Muscle layer of duodenum (tissue), 2 donors: Measurements from ENCODE around the gene SEZ6L.

Experiments used
- H3K27ac ChIP-seq: one replicate; pipeline ENCODE4 v1.7.0; 2013; ENCODE audit warnings: mild to moderate bottlenecking, low read length
- H3K27me3 ChIP-seq: one replicate; pipeline ENCODE4 v1.7.0; 2013; ENCODE audit warnings: low read depth, mild to moderate bottlenecking, control low read depth, low read length
- H3K36me3 ChIP-seq, 2 donors: one replicate each; pipeline ENCODE4 v1.7.0; 2013; ENCODE audit warnings: low read length in 2 of 2, control low read depth in 1 of 2, mild to moderate bottlenecking in 1 of 2; ENCODE audit not compliant: insufficient read depth in 2 of 2, control insufficient read depth in 1 of 2
- H3K4me1 ChIP-seq, 2 donors: one replicate each; pipeline ENCODE4 v1.7.0; 2013; ENCODE audit warnings: low read length in 2 of 2, mild to moderate bottlenecking in 2 of 2, control low read depth in 1 of 2, moderate library complexity in 1 of 2; ENCODE audit not compliant: insufficient read depth in 2 of 2, control insufficient read depth in 1 of 2
- H3K4me3 ChIP-seq, 2 donors: one replicate each; pipeline ENCODE4 v1.7.0; 2013; ENCODE audit warnings: low read length in 2 of 2, low read depth in 1 of 2, mild to moderate bottlenecking in 1 of 2
- H3K9me3 ChIP-seq, 2 donors: one replicate each; pipeline ENCODE4 v1.7.0; 2013; ENCODE audit warnings: low read length in 2 of 2, control low read depth in 1 of 2, mild to moderate bottlenecking in 1 of 2; ENCODE audit not compliant: control insufficient read depth in 1 of 2
- donor health status: healthy.

SEZ6L gene

DNA sequence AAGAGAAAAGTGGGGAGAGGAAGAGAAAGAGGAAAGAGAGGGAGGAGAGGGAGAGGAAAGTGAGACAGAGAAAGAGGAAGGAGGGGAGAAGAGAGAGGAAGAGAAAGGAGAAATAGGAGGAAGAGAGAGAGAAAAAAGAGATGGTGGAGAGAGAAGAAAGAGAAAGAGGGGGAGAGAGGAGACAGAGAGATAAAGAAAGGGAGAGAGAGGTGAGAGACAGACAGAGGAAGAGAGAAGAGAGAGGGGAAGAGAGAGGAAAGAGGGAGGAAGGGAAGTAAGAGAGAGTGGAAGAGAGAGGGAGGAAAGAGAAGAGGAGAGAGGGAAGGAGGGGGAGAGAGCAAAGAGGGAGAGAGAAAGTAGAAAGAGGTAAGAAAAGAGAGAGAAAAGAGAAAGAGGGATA is 9.4 kb upstream of the SEZ6L start:
- Histone ChIP-seq H3K27ac (no peak overlapping the region), H3K4me1 (no peaks in the 10 kb centered on the region), H3K36me3 (no peaks in the 10 kb centered on the region), H3K27me3 (no peaks in the 10 kb centered on the region), H3K4me3 (no peak overlapping the region), H3K9me3 (peaks cover 0 to 8% of the 10 kb centered on the region in 2 donors)

DNA sequence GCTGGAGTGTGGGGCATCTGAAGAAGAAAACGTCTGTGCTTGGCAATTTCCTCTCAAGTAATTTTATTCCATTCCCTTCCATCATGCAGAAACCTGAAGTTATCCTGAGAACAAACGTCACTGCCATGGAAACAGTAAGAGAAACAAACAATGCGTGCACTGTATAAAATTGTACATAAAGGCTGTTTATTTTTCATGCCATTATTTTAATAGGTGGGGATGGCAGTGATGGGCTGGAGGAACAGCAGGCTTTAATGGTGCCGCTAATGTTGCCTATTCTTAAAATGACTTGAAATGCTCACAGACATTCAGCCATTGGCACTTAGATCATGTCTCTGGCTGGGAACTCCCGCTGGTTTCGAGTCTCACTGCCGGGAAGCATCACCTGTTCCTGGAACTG is 7.5 kb upstream of the SEZ6L start:
- H3K27me3 ChIP-seq, result no peaks in the 10 kb centered on the region
- peaks cover 0 to 4% of the 10 kb centered on the region in 2 donors for H3K9me3 ChIP-seq
- no peak overlapping the region for H3K4me3 ChIP-seq
- H3K27ac ChIP-seq, result no peak overlapping the region
- no peaks in the 10 kb centered on the region for H3K4me1 ChIP-seq
- H3K36me3 ChIP-seq, result no peaks in the 10 kb centered on the region

DNA sequence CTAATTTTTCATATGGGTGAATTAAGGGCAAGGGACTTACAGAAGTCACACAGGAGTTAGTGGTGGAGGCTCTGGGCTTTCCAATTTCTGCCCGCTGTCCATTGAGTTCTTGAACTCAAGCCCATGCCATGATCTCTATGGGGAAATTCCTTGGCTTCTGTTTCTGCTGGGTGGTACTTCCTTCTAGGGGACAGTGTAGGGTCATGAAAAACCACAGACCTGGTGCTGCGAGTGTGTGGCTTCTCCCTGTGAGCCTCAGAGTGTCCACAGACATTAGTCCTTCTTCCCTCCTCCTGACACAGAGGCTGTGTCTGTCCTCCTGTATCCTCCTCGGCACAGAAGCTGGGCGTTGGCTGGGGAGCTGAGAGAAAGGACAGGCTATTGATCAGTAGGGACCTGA is 6.3 kb upstream of the SEZ6L start:
- H3K27ac ChIP-seq, result no peak overlapping the region
- H3K9me3 ChIP-seq, result peaks cover 0 to under 1% of the 10 kb centered on the region in 2 donors
- H3K4me3 ChIP-seq, result no peak overlapping the region
- no peaks in the 10 kb centered on the region for H3K4me1 ChIP-seq
- H3K36me3 ChIP-seq, result no peaks in the 10 kb centered on the region
- H3K27me3 ChIP-seq, result no peaks in the 10 kb centered on the region

DNA sequence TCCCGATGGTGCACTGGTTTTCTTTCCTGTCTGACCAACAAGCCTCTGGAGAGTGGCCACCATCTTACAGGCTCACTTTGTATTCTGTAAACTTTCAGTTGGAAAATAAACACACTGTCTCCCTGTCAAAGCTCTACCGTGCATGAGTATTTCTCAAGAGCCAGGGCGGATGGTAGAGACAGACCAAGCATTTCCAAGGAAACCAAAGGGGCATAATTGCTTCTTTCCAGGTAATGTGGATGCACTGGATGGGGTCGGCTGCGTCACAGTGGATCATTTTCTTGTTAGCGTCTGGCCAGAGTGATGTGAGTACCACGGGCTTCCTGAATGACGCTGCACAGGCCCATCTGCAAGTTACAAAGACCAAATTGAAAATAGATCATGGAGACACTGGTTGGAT is 5.1 kb upstream of the SEZ6L start:
- no peaks in the 10 kb centered on the region for H3K4me1 ChIP-seq
- H3K4me3 ChIP-seq, result no peak overlapping the region
- no peaks in the 10 kb centered on the region for H3K9me3 ChIP-seq
- no peaks in the 10 kb centered on the region for H3K36me3 ChIP-seq
- no peak overlapping the region for H3K27ac ChIP-seq
- H3K27me3 ChIP-seq, result no peaks in the 10 kb centered on the region

DNA sequence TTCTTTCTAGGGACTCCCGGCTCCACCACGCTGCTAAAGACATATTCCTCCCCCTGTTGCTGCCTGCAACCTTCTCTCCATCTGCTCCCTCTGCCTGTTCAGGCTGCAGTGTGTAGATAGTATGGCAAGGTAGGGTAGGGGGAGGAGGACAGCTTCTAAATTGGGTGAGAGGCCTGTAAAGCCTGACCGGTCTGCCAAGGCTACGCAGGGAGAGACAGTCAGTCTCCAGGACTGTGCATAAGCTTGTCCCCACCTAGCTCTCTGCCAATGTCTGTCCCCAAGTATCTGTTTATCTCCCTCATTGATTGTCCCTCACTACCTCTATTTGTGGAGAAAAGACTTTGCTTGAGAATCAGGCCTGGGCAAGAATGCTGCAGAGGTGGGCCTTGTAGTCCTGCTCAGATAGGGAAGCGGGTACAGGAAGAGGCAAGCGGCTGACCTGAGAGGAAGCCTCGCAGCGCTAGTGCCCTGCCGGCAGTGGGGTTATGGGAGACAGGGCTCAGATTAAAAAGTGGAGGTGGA is 871 bp upstream of the SEZ6L start:
- no peaks in the 10 kb centered on the region for H3K9me3 ChIP-seq
- peaks cover 0 to 11% of the 10 kb centered on the region in 2 donors for H3K4me1 ChIP-seq
- no peak overlapping the region for H3K27ac ChIP-seq
- H3K4me3 ChIP-seq, result peak overlapping the region in 1 of 2 donors; percentile 65
- H3K27me3 ChIP-seq, result peaks cover 19% of the 10 kb centered on the region
- no peaks in the 10 kb centered on the region for H3K36me3 ChIP-seq

DNA sequence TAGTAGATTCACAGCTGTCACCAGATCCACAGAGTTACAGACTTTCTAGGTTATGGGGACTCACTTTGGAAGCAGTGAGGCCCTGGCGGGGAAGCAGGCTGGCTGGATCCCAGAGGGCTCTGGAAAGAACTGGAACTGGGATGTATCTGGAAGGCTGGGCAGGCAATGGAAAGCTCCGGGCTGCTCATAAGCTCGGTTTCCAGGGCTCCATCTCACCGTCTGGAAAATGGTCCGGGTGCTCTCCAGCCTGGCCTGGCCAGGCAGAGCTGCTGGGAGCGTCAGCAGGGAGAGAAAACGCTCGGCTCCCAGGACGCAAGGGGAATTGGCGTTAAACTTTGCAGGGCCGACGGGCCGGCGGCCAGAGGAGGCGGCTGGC is 335 bp upstream of the SEZ6L start:
- H3K36me3 ChIP-seq, result no peaks in the 10 kb centered on the region
- no peaks in the 10 kb centered on the region for H3K9me3 ChIP-seq
- H3K4me3 ChIP-seq, result peak overlapping the region in 1 of 2 donors; percentile 65
- H3K27ac ChIP-seq, result no peak overlapping the region
- H3K27me3 ChIP-seq, result peaks cover 19% of the 10 kb centered on the region
- peaks cover 0 to 11% of the 10 kb centered on the region in 2 donors for H3K4me1 ChIP-seq

DNA sequence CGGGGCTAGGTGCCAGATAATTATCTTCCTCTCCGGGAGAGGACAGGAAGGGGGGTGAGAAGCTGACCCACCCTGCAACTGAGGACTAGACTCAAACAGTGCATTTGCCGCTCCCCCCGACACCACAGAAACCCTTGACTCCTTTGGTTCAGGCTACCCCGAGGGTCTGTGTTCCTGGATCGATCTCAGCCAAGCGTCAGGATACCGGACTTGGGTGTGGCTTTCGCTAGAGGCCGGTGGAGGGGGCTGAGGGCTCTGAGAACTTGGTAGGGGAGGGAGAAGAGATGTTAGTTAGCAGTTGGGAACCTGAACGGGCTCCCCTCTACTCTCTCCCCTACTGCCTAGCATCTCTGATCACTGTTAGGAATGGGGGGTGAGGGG is 840 bp downstream of the SEZ6L start:
- H3K4me1 ChIP-seq, result peaks cover 0 to 11% of the 10 kb centered on the region in 2 donors
- H3K36me3 ChIP-seq, result no peaks in the 10 kb centered on the region
- H3K4me3 ChIP-seq, result peak overlapping the region in 1 of 2 donors; percentile 65
- H3K9me3 ChIP-seq, result no peaks in the 10 kb centered on the region
- H3K27ac ChIP-seq, result no peak overlapping the region
- H3K27me3 ChIP-seq, result peaks cover 19% of the 10 kb centered on the region

DNA sequence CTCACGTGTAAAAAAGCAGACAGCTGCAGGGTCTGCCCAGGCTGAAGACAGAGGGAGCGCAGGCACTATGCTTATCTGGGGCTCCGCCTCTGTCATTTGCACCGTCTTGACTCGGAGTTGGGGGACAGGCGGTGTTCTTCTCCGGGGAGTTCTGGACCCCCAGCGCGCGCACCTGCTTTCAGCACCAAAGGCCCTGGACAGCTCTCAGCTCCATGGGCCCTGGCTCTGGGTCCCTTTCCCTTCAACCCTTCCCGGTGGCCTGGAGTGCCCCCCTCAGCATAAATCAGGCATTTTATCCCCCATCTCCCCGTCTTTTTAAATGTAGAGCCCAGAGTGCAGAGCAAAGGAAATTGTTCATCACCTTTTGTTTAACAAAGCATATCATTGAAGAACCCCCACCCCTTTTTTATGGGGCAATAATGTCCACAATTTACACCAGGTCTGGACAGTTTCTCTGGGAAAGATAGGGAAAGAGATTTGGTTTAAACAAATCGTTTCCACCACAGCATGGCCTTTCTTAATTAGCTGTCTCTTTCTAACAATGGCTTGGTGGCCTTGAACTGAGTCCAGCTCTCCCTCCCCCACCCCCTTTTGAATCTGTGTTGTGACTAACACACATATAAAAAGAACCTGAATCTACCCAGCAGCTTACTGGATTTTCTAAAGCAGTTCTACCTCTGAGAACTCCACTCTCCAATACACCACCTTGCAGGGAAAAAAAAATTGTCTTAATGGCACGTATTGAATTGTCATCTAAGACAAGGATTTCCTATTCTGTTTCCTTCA is 1.7 kb downstream of the SEZ6L start:
- no peak overlapping the region for H3K27ac ChIP-seq
- no peaks in the 10 kb centered on the region for H3K9me3 ChIP-seq
- H3K4me1 ChIP-seq, result peaks cover 0 to 11% of the 10 kb centered on the region in 2 donors
- H3K27me3 ChIP-seq, result peaks cover 19% of the 10 kb centered on the region
- H3K36me3 ChIP-seq, result no peaks in the 10 kb centered on the region
- H3K4me3 ChIP-seq, result no peak overlapping the region

DNA sequence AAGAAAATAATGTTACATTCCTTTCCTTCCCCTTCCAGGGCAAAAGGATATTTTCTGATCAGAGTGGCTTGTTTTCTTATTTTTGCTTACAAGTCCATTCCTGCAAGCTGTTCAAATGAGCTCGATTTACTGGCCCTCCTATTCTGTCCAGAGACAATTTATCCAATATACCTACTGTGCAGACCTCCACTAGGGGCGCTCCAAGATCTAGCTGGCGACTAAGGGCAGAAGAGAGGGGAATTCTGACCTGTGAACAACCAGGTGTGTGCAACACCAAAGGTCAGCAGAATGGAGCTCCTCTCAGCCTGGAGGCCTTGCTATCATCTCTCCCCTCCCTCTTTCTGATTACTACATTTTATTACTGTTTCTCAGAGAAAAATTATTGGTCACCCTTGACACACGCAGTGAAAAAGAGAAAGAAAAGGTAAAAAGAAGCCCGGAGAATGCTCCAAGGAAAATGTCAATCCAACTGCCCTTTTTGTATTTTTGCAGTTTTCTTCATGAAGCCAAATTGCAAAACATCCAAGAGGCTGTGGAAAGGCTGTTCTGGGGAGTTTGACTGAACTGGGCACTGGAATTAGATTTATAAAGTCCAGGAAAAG is 3.2 kb downstream of the SEZ6L start:
- Histone ChIP-seq H3K27ac (no peak overlapping the region), H3K4me3 (no peak overlapping the region), H3K27me3 (peaks cover 19% of the 10 kb centered on the region), H3K36me3 (no peaks in the 10 kb centered on the region), H3K4me1 (peaks cover 0 to 11% of the 10 kb centered on the region in 2 donors), H3K9me3 (no peaks in the 10 kb centered on the region)

DNA sequence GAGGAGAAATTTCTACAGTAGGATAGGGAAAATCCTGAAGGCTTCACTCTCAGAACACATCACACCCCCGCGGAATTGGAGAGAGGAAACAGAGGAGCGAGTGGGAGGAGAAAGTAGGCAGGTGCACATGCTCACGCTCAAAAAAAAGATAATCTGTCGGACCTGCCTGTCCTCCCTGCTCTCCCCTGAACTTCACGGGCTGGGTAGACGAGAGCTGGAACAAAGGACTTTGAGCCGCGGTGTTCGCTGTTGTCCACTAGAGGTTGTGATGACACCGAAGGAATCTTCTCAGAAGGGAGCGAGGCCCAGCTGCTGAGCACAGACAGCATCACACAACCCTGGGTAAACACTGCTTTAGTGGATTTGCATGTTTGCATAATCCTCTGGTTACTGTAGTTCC is 5.0 kb downstream of the SEZ6L start:
- no peak overlapping the region for H3K27ac ChIP-seq

DNA sequence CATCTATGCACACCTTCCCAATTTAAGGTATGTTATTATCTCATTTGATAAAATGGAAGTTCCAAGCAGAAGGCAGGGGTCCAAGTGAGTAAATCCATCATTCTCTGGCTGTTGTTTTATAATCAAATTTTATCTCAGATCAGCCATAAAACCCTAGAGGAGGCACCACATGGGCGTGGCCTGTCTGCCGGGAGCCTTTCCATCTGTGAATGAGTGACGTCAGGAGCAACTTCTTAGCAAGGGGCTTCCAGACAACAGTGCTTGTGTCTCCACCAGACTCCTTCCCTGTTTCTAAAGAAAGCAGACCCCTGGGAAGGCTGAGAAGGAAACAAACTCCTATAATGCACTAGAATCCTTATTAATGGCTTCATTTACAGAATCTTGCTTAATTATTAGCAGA is 13.5 kb downstream of the SEZ6L start:
- H3K27me3 ChIP-seq, result no peaks in the 10 kb centered on the region
- H3K9me3 ChIP-seq, result no peaks in the 10 kb centered on the region
- H3K4me1 ChIP-seq, result no peaks in the 10 kb centered on the region
- H3K27ac ChIP-seq, result no peak overlapping the region
- H3K36me3 ChIP-seq, result no peaks in the 10 kb centered on the region
- no peak overlapping the region for H3K4me3 ChIP-seq

More for the DNA sequence above, 5.0 kb downstream of the SEZ6L start:
- H3K36me3 ChIP-seq, result no peaks in the 10 kb centered on the region
- H3K9me3 ChIP-seq, result no peaks in the 10 kb centered on the region
- peaks cover 0 to 10% of the 10 kb centered on the region in 2 donors for H3K4me1 ChIP-seq
- no peak overlapping the region for H3K4me3 ChIP-seq
- peaks cover 19% of the 10 kb centered on the region for H3K27me3 ChIP-seq
